ENCODE data around the gene ENG. TPM values are rescaled to one million over a fixed set of nuclear protein-coding genes. Genes with fewer than 3 reads are reported as not detected.

Gene ENG
- total RNA-seq, 4 donors from 2014 or later: 34.3 to 200 (median 120) TPM

GRCh38 chr9:127878001-127878651 lies 23.7 kb upstream of the ENG start:
- DNase-seq (ENCODE audit: low spot score): no peak
- ATAC-seq (ENCODE audit: low FRiP score): no peak
- no peak for TF ChIP-seq CTCF (IDR thresholded peaks at IDR 0.05)

- DNase-seq (ENCODE audit: low spot score) (no peak), ATAC-seq (ENCODE audit: low FRiP score) (peak; percentile 55)
- no peak for TF ChIP-seq CTCF (IDR thresholded peaks at IDR 0.05)
These were observed 23.1 kb upstream of the ENG start, which contains the start of gene AK1 for GRCh38 chr9:127877566-127877998. TSS of gene AK1 (minus strand) at chr9:127877675. CDS start at chr9:127874617, 3,058 bp downstream.

GRCh38 chr9:127876764-127877562 lies 22.5 kb upstream of the ENG start:
- TF ChIP-seq CTCF (IDR thresholded peaks at IDR 0.05): no peak
- ATAC-seq (ENCODE audit: low FRiP score) (peak; percentile 13), DNase-seq (ENCODE audit: low spot score) (no peak)

GRCh38 chr9:127876026-127876763 lies 21.7 kb upstream of the ENG start:
- no peak for ATAC-seq (ENCODE audit: low FRiP score)
- TF ChIP-seq CTCF (IDR thresholded peaks at IDR 0.05): no peak
- DNase-seq (ENCODE audit: low spot score): no peak

GRCh38 chr9:127875306-127875966 lies 21.0 kb upstream of the ENG start:
- ATAC-seq (ENCODE audit: low FRiP score): no peak
- no peak for TF ChIP-seq CTCF (IDR thresholded peaks at IDR 0.05)
- DNase-seq (ENCODE audit: low spot score): no peak

GRCh38 chr9:127874301-127875221 lies 20.1 kb upstream of the ENG start:
- DNase-seq (ENCODE audit: low spot score) (no peak), ATAC-seq (ENCODE audit: low FRiP score) (peak; percentile 43)
- TF ChIP-seq CTCF (IDR thresholded peaks at IDR 0.05): no peak
